SK-N-SH (cell line): ENCODE measurements around the gene RASGRF2. TPM values are rescaled to one million over a fixed set of nuclear protein-coding genes. Genes with fewer than 3 reads are reported as not detected.

ENCODE experiments used
- CTCF ChIA-PET: fragments of 300-600, 350-600 bp; formaldehyde crosslinking; extraction: SDS; loops from one replicate; lab custom pipeline; 2021; lab: Yijun Ruan, JAX
- POLR2A ChIA-PET: fragments of 350-600 bp; sonication (Branson Sonifier 250); formaldehyde crosslinking; extraction: SDS; loops from one replicate; lab custom pipeline; 2020; ENCODE audit warnings: antibody characterized with exemption, inconsistent platforms; lab: Yijun Ruan, JAX
- DNase-seq: peaks from one replicate; pipeline ENCODE4 v3.0.0; 2012
- H2AFZ ChIP-seq: fragments of 200-600 bp; sonication (generic); 2 replicates; pipeline ENCODE4 v1.8.1; 2016; ENCODE audit warnings: antibody characterized with exemption, mild to moderate bottlenecking, low read depth
- H3F3A ChIP-seq: fragments of 200-600 bp; sonication (generic); replicated peaks from 2 replicates; pipeline ENCODE3; 2016; ENCODE audit warnings: antibody characterized with exemption, mild to moderate bottlenecking; ENCODE audit not compliant: insufficient read depth
- H3K27ac ChIP-seq, 2 experiments: fragments of 200-500 bp in 1 of 2; fragments of 200-600 bp in 1 of 2; sonication (Bioruptor generic) in 1 of 2; sonication (generic), shearing (Covaris generic) in 1 of 2; 2 replicates each; pipeline versions ENCODE4 v1.5.1 to v1.6.1; 2014 to 2016; ENCODE audit warnings: low read depth in 2 of 2, inconsistent platforms in 1 of 2, low read length in 1 of 2, mild to moderate bottlenecking in 1 of 2, mixed read lengths in 1 of 2
- H3K27me3 ChIP-seq: fragments of 200-600 bp; sonication (generic), shearing (Covaris generic); 2 replicates; pipeline ENCODE4 v1.6.1; 2016; ENCODE audit warnings: mixed run types; ENCODE audit not compliant: insufficient read depth
- H3K36me3 ChIP-seq, 2 experiments: fragments of 200-500 bp in 1 of 2; fragments of 200-600 bp in 1 of 2; sonication (Bioruptor generic) in 1 of 2; sonication (generic) in 1 of 2; replicated peaks in 1 of 2; 2 replicates each; pipeline versions ENCODE3 to v1.5.1; 2014 to 2016; ENCODE audit warnings: low read length in 1 of 2, mild to moderate bottlenecking in 1 of 2; ENCODE audit not compliant: insufficient read depth in 2 of 2, control insufficient read depth in 1 of 2
- H3K4me1 ChIP-seq, 2 experiments: fragments of 200-500 bp in 1 of 2; fragments of 200-600 bp in 1 of 2; sonication (Bioruptor generic) in 1 of 2; sonication (generic), shearing (Covaris generic) in 1 of 2; 2 replicates each; pipeline versions ENCODE4 v1.5.1 to v1.6.1; 2014 to 2016; ENCODE audit warnings: low read depth in 1 of 2, low read length in 1 of 2, mixed run types in 1 of 2; ENCODE audit not compliant: insufficient read depth in 2 of 2, control insufficient read depth in 1 of 2
- H3K4me2 ChIP-seq: fragments of 200-600 bp; sonication (generic), shearing (Covaris generic); 2 replicates; pipeline ENCODE4 v1.6.1; 2017; ENCODE audit warnings: mixed run types
- H3K4me3 ChIP-seq, 2 experiments: fragments of 200-500 bp in 1 of 2; fragments of 200-600 bp in 1 of 2; sonication (Bioruptor generic) in 1 of 2; sonication (generic), shearing (Covaris generic) in 1 of 2; 2 replicates each; pipeline versions ENCODE4 v1.5.1 to v1.8.1; 2014 to 2016; ENCODE audit warnings: low read depth in 2 of 2, inconsistent platforms in 1 of 2, low read length in 1 of 2, mild to moderate bottlenecking in 1 of 2, mixed read lengths in 1 of 2, moderate library complexity in 1 of 2
- H3K79me2 ChIP-seq: fragments of 200-600 bp; sonication (generic); 2 replicates; pipeline ENCODE4 v1.8.1; 2017; ENCODE audit warnings: mild to moderate bottlenecking; ENCODE audit not compliant: insufficient read depth
- H3K9ac ChIP-seq: fragments of 200-600 bp; sonication (generic); 2 replicates; pipeline ENCODE4 v1.6.1; 2017; ENCODE audit warnings: mixed run types
- H3K9me2 ChIP-seq: fragments of 200-600 bp; sonication (generic); 2 replicates; pipeline ENCODE4 v1.6.1; 2017; ENCODE audit warnings: mixed run types
- H3K9me3 ChIP-seq: fragments of 200-600 bp; sonication (generic); 2 replicates; pipeline ENCODE4 v1.6.1; 2017; ENCODE audit warnings: mixed run types, mild to moderate bottlenecking, moderate library complexity
- H4K20me1 ChIP-seq: fragments of 200-600 bp; sonication (generic); 2 replicates; pipeline ENCODE4 v1.6.1; 2017; ENCODE audit warnings: mild to moderate bottlenecking, mixed run types; ENCODE audit not compliant: insufficient read depth
- CHD2 ChIP-seq: fragments of 150-350 bp; IDR thresholded peaks from 2 replicates; pipeline ENCODE4 v1.6.1; 2018; ENCODE audit warnings: low read length; ENCODE audit not compliant: partially characterized antibody
- ELF1 ChIP-seq: IDR thresholded peaks from 2 replicates; pipeline ENCODE4 v1.4.0; 2012
- EP300 ChIP-seq, 2 experiments: IDR thresholded peaks; 2 replicates each; pipeline versions ENCODE4 v1.4.0 to v1.6.1; 2012; ENCODE audit warnings: borderline replicate concordance in 1 of 2, low read depth in 1 of 2, low read length in 1 of 2
- FOXM1 ChIP-seq: IDR thresholded peaks from 2 replicates; pipeline ENCODE4 v1.4.0; 2012; ENCODE audit warnings: low read depth, mild to moderate bottlenecking
- GABPA ChIP-seq: IDR thresholded peaks from 2 replicates; pipeline ENCODE4 v1.4.0; 2012; ENCODE audit warnings: low read depth, mild to moderate bottlenecking
- MEF2A ChIP-seq: IDR thresholded peaks from 2 replicates; pipeline ENCODE4 v1.4.0; 2012; ENCODE audit warnings: low read depth, borderline replicate concordance
- MXI1 ChIP-seq: IDR thresholded peaks from 2 replicates; pipeline ENCODE4 v1.6.1; 2012; ENCODE audit warnings: mild to moderate bottlenecking, low read depth, low read length, improper control_type of control experiment
- NFIC ChIP-seq: IDR thresholded peaks from 2 replicates; pipeline ENCODE4 v1.4.0; 2012; ENCODE audit warnings: borderline replicate concordance
- PBX3 ChIP-seq: IDR thresholded peaks from 2 replicates; pipeline ENCODE4; 2012
- RAD21 ChIP-seq: IDR thresholded peaks from 2 replicates; pipeline ENCODE4 v1.6.1; 2012; ENCODE audit warnings: mild to moderate bottlenecking, low read length
- RCOR1 ChIP-seq: fragments of 150-350 bp; IDR thresholded peaks from 2 replicates; pipeline ENCODE4 v1.6.1; 2017; ENCODE audit warnings: antibody characterized with exemption, low read length
- RFX5 ChIP-seq: IDR thresholded peaks from 2 replicates; pipeline ENCODE4 v1.6.1; 2012; ENCODE audit warnings: mild to moderate bottlenecking, improper control_type of control experiment, low read length
- SIN3A ChIP-seq: IDR thresholded peaks from 2 replicates; pipeline ENCODE4 v1.6.1; 2012; ENCODE audit warnings: low read depth, mild to moderate bottlenecking, low read length, moderate library complexity, borderline replicate concordance
- SMC3 ChIP-seq: IDR thresholded peaks from 2 replicates; pipeline ENCODE4 v1.6.1; 2012; ENCODE audit warnings: low read depth, low read length, improper control_type of control experiment
- TAF1 ChIP-seq: IDR thresholded peaks from 2 replicates; pipeline ENCODE4 v1.6.1; 2012; ENCODE audit warnings: low read depth, mild to moderate bottlenecking, low read length, moderate library complexity, borderline replicate concordance
- TEAD4 ChIP-seq: IDR thresholded peaks from 2 replicates; pipeline ENCODE4 v1.4.0; 2012; ENCODE audit warnings: mild to moderate bottlenecking, borderline replicate concordance; ENCODE audit not compliant: insufficient read depth
- USF1 ChIP-seq: IDR thresholded peaks from 2 replicates; pipeline ENCODE4 v1.4.0; 2012; ENCODE audit warnings: low read depth, borderline replicate concordance
- WGBS: methylation state at CpG from one replicate; pipeline ENCODE4 v1.1.6; 2017; ENCODE audit warnings: low lambda C conversion rate; 5-methylcytosine and 5-hydroxymethylcytosine counted together
- polyA plus RNA-seq, 3 experiments: library from polyadenylated mRNA; depleted of rRNA; stranded (reverse); fragments of >200 nt; gene quantifications; 2 replicates each; pipeline ENCODE4 v1.2.3, GENCODE V29; 2012
- TF ChIP-seq, protein P1 (sequence below): IDR thresholded peaks from 2 replicates; pipeline ENCODE4 v1.4.0; 2012; ENCODE audit warnings: low read depth, borderline replicate concordance
- TF ChIP-seq, protein P2 (sequence below): fragments of 150-350 bp; IDR thresholded peaks from 2 replicates; pipeline ENCODE4 v1.6.1; 2016; ENCODE audit warnings: mild to moderate bottlenecking, low read depth, low read length

Gene RASGRF2
- polyA plus RNA-seq, 1 of the 3 experiments (the other 2 are of a cell fraction): under 0.01 TPM

DNA sequence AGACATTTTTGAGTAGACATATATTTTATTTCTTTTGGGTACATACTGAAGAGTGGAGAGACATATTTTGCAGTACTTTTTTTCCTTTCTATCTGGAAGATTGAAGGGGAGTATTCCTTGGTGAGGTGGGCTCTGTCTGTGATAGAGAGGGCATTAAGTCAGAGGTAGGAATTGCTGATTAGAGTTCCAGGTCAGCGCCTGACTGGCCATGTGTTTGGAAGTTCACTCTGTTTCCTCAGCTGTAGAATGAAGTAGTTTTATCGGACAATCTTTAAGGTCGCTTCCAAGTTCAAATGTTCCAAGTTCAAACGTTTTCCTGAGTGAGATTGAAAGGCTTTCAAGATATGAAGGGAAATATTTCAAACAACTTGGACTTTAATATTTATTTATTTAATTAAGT lies 45.5 kb downstream of the RASGRF2 start:
- CTCF ChIA-PET: no interaction called here
- no peak overlapping the region for H3K4me3 ChIP-seq
- H3K27ac ChIP-seq: no peak overlapping the region
- no peak overlapping the region for H3K4me2 ChIP-seq
- H3K9me3 ChIP-seq: no peaks in the 10 kb centered on the region
- H3K36me3 ChIP-seq: no peaks in the 10 kb centered on the region
- TF ChIP-seq NFIC (no peak), MXI1 (no peak), USF1 (no peak), SMC3 (no peak), RAD21 (no peak), ELF1 (no peak), EP300 (IDR thresholded peaks at IDR 0.05; ENCODE audit: borderline replicate concordance in 1 of 2, low read depth in 1 of 2, low read length in 1 of 2) (no peak), CHD2 (no peak), PBX3 (no peak), GABPA (no peak), RCOR1 (no peak), TAF1 (no peak), FOXM1 (no peak), SIN3A (no peak), MEF2A (no peak), RFX5 (no peak), TEAD4 (no peak)
- TF ChIP-seq, protein P1, sequence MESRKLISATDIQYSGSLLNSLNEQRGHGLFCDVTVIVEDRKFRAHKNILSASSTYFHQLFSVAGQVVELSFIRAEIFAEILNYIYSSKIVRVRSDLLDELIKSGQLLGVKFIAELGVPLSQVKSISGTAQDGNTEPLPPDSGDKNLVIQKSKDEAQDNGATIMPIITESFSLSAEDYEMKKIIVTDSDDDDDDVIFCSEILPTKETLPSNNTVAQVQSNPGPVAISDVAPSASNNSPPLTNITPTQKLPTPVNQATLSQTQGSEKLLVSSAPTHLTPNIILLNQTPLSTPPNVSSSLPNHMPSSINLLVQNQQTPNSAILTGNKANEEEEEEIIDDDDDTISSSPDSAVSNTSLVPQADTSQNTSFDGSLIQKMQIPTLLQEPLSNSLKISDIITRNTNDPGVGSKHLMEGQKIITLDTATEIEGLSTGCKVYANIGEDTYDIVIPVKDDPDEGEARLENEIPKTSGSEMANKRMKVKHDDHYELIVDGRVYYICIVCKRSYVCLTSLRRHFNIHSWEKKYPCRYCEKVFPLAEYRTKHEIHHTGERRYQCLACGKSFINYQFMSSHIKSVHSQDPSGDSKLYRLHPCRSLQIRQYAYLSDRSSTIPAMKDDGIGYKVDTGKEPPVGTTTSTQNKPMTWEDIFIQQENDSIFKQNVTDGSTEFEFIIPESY: no peak
- TF ChIP-seq, protein P2, sequence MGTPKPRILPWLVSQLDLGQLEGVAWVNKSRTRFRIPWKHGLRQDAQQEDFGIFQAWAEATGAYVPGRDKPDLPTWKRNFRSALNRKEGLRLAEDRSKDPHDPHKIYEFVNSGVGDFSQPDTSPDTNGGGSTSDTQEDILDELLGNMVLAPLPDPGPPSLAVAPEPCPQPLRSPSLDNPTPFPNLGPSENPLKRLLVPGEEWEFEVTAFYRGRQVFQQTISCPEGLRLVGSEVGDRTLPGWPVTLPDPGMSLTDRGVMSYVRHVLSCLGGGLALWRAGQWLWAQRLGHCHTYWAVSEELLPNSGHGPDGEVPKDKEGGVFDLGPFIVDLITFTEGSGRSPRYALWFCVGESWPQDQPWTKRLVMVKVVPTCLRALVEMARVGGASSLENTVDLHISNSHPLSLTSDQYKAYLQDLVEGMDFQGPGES: no peak
- no peaks in the 10 kb centered on the region for H3K9me2 ChIP-seq
- DNase-seq: no peak
- H4K20me1 ChIP-seq: no peaks in the 10 kb centered on the region
- 60% methylated on average over 4 of the region's 4 CpGs for WGBS
- H3K79me2 ChIP-seq: no peaks in the 10 kb centered on the region
- no peaks in the 10 kb centered on the region for H3K4me1 ChIP-seq
- POLR2A ChIA-PET: no interaction called here
- H2AFZ ChIP-seq: no peak overlapping the region
- no peaks in the 10 kb centered on the region for H3K27me3 ChIP-seq
- H3F3A ChIP-seq: no peaks in the 10 kb centered on the region
- H3K9ac ChIP-seq: no peak overlapping the region
